H1 (cell line): ENCODE measurements around the gene PLPPR3. TPM values are rescaled to one million over a fixed set of nuclear protein-coding genes. Genes with fewer than 3 reads are reported as not detected.

ENCODE experiments used
- CTCF ChIA-PET: fragments of 300-600 bp; sonication (Branson Sonifier 250); formaldehyde crosslinking; loops from one replicate; lab custom pipeline; 2021; ENCODE audit not compliant: partially characterized antibody; lab: Charles Lee
- POLR2A ChIA-PET: fragments of 300-600 bp; sonication (Branson Sonifier 250); formaldehyde crosslinking; loops from one replicate; lab custom pipeline; 2021; ENCODE audit warnings: inconsistent platforms; ENCODE audit not compliant: partially characterized antibody; lab: Charles Lee
- DNase-seq, 2 experiments: peaks; one replicate each; pipeline versions ENCODE4 v3.0.0 to v3.0.0-alpha.2; 2010 to 2022; ENCODE audit warnings: low spot score in 2 of 2, low read depth in 1 of 2, mixed read lengths in 1 of 2
- FAIRE-seq: peaks from 2 replicates; lab custom pipeline; 2011; peaks lifted over from hg19 to GRCh38; lab: Jason Lieb, UNC
- H2AFZ ChIP-seq: 2 replicates; pipeline ENCODE4 v1.8.1; 2012; ENCODE audit warnings: low read length, inconsistent platforms
- H2AK5ac ChIP-seq: 2 replicates; pipeline ENCODE4 v1.6.1; 2013; ENCODE audit warnings: low read depth, low read length
- H2BK120ac ChIP-seq: replicated peaks from 2 replicates; pipeline ENCODE3; 2013; ENCODE audit warnings: low read depth, low read length, inconsistent platforms
- H2BK12ac ChIP-seq: 2 replicates; pipeline ENCODE4 v1.6.1; 2013; ENCODE audit warnings: low read depth, low read length
- H2BK15ac ChIP-seq: 2 replicates; pipeline ENCODE4 v1.6.1; 2013; ENCODE audit warnings: low read length
- H2BK20ac ChIP-seq: 2 replicates; pipeline ENCODE4 v1.6.1; 2013; ENCODE audit warnings: low read length
- H2BK5ac ChIP-seq: 2 replicates; pipeline ENCODE4 v1.6.1; 2013; ENCODE audit warnings: low read depth, low read length
- H3K14ac ChIP-seq: 2 replicates; pipeline ENCODE4 v1.6.1; 2013; ENCODE audit warnings: inconsistent platforms; ENCODE audit not compliant: insufficient read length
- H3K18ac ChIP-seq: 2 replicates; pipeline ENCODE4 v1.6.1; 2013; ENCODE audit warnings: low read length; ENCODE audit errors: extremely low read depth
- H3K23ac ChIP-seq: 2 replicates; pipeline ENCODE4 v1.6.1; 2013; ENCODE audit warnings: inconsistent platforms; ENCODE audit not compliant: insufficient read length
- H3K23me2 ChIP-seq: 2 replicates; pipeline ENCODE4 v1.6.1; 2013; ENCODE audit warnings: low read depth, low read length
- H3K27ac ChIP-seq: 2 replicates; pipeline ENCODE4 v1.6.1; 2011; ENCODE audit warnings: low read depth, low read length, inconsistent platforms
- H3K27me3 ChIP-seq, 4 experiments: replicated peaks in 1 of 4; 1 replicate in 1 of 4; 2 replicates in 3 of 4; pipeline versions ENCODE4 v1.6.1 to v1.8.1; 2011 to 2013; ENCODE audit warnings: low read length in 3 of 4, mild to moderate bottlenecking in 3 of 4, inconsistent platforms in 2 of 4, mixed read lengths in 2 of 4, moderate library complexity in 1 of 4; ENCODE audit not compliant: control insufficient read depth in 3 of 4, insufficient read depth in 3 of 4; ENCODE audit errors: extremely low read depth in 1 of 4
- H3K36me3 ChIP-seq, 4 experiments: 2 replicates each; pipeline versions ENCODE4 v1.6.1 to v1.8.1; 2011 to 2013; ENCODE audit warnings: mild to moderate bottlenecking in 4 of 4, low read length in 3 of 4, moderate library complexity in 2 of 4, control low read depth in 1 of 4, inconsistent platforms in 1 of 4; ENCODE audit not compliant: insufficient read depth in 4 of 4, control insufficient read depth in 2 of 4
- H3K4ac ChIP-seq: replicated peaks from 2 replicates; pipeline ENCODE3; 2013; ENCODE audit warnings: low read length, low read depth, mixed read lengths, inconsistent platforms; ENCODE audit not compliant: insufficient read length
- H3K4me1 ChIP-seq, 4 experiments: replicated peaks in 1 of 4; 1 replicate in 1 of 4; 2 replicates in 3 of 4; pipeline versions ENCODE4 v1.6.1 to v1.8.1; 2011 to 2013; ENCODE audit warnings: low read length in 3 of 4, inconsistent platforms in 2 of 4, mixed read lengths in 1 of 4; ENCODE audit not compliant: insufficient read depth in 4 of 4, control insufficient read depth in 3 of 4
- H3K4me2 ChIP-seq, 2 experiments: 2 replicates each; pipeline versions ENCODE4 v1.6.1 to v1.8.1; 2011 to 2013; ENCODE audit warnings: low read depth in 2 of 2, low read length in 2 of 2, control low read depth in 1 of 2, inconsistent platforms in 1 of 2, mild to moderate bottlenecking in 1 of 2; ENCODE audit not compliant: insufficient read depth in 1 of 2
- H3K4me3 ChIP-seq, 4 experiments: fragments of 200-600, 300-600 bp in 1 of 4; sonication (generic), shearing (Covaris generic), sonication (Bioruptor Twin) in 1 of 4; 2 replicates each; pipeline versions ENCODE4 v1.5.1 to v1.8.1; 2011 to 2016; ENCODE audit warnings: low read length in 4 of 4, low read depth in 3 of 4, control low read depth in 2 of 4, inconsistent platforms in 2 of 4, mild to moderate bottlenecking in 2 of 4, mixed read lengths in 1 of 4, moderate library complexity in 1 of 4; ENCODE audit not compliant: insufficient read depth in 2 of 4; ENCODE audit errors: extremely low read depth in 1 of 4
- H3K56ac ChIP-seq: replicated peaks from 2 replicates; pipeline ENCODE3; 2013; ENCODE audit warnings: low read depth, mild to moderate bottlenecking, mixed read lengths, low read length, inconsistent platforms; ENCODE audit not compliant: insufficient read length
- H3K79me1 ChIP-seq: 2 replicates; pipeline ENCODE4 v1.6.1; 2013; ENCODE audit warnings: low read depth, low read length, control low read depth
- H3K79me2 ChIP-seq, 2 experiments: 2 replicates each; pipeline versions ENCODE4 v1.6.1 to v1.8.1; 2012 to 2013; ENCODE audit warnings: low read length in 2 of 2, mild to moderate bottlenecking in 2 of 2, inconsistent platforms in 1 of 2; ENCODE audit not compliant: insufficient read depth in 2 of 2, control insufficient read depth in 1 of 2
- H3K9ac ChIP-seq, 4 experiments: replicated peaks in 1 of 4; 1 replicate in 1 of 4; 2 replicates in 3 of 4; pipeline versions ENCODE4 v1.6.1 to v1.8.1; 2011 to 2013; ENCODE audit warnings: low read depth in 3 of 4, low read length in 3 of 4, control low read depth in 2 of 4, mild to moderate bottlenecking in 2 of 4, moderate library complexity in 2 of 4, inconsistent platforms in 1 of 4; ENCODE audit errors: extremely low read depth in 1 of 4
- H3K9me3 ChIP-seq, 2 experiments: 2 replicates each; pipeline versions ENCODE4 v1.6.1 to v1.8.1; 2012 to 2013; ENCODE audit warnings: mild to moderate bottlenecking in 2 of 2, moderate library complexity in 2 of 2, control low read depth in 1 of 2, inconsistent platforms in 1 of 2, low read depth in 1 of 2, low read length in 1 of 2, mixed read lengths in 1 of 2; ENCODE audit not compliant: insufficient read depth in 2 of 2
- H4K20me1 ChIP-seq, 2 experiments: replicated peaks in 1 of 2; 2 replicates each; pipeline versions ENCODE3 to v1.8.1; 2011 to 2013; ENCODE audit warnings: inconsistent platforms in 2 of 2, low read length in 2 of 2, mild to moderate bottlenecking in 1 of 2; ENCODE audit not compliant: insufficient read depth in 2 of 2, control insufficient read depth in 1 of 2
- H4K5ac ChIP-seq: 2 replicates; pipeline ENCODE4 v1.6.1; 2013; ENCODE audit warnings: low read length, low read depth, mixed read lengths, inconsistent platforms; ENCODE audit not compliant: insufficient read length
- H4K8ac ChIP-seq: 2 replicates; pipeline ENCODE4 v1.8.0; 2013; ENCODE audit warnings: mild to moderate bottlenecking, moderate library complexity, low read length, inconsistent platforms; ENCODE audit not compliant: insufficient read depth; ENCODE audit errors: extremely low read depth
- H4K91ac ChIP-seq: replicated peaks from 2 replicates; pipeline ENCODE3; 2013; ENCODE audit warnings: low read length, mixed read lengths, inconsistent platforms; ENCODE audit not compliant: insufficient read length
- CBX8 ChIP-seq: fragments of 300-800, 300-1000 bp; sonication (generic); IDR thresholded peaks from 2 replicates; pipeline ENCODE4 v1.7.1; 2016; ENCODE audit warnings: low read depth, low read length, borderline replicate concordance
- CHD1 ChIP-seq: IDR thresholded peaks from 2 replicates; pipeline ENCODE4 v1.6.1; 2012; ENCODE audit warnings: low read depth, low read length, improper control_type of control experiment
- CREB1 ChIP-seq: IDR thresholded peaks from 2 replicates; pipeline ENCODE4 v1.6.1; 2012; ENCODE audit warnings: inconsistent platforms
- KDM5A ChIP-seq: fragments of 200-600 bp; IDR thresholded peaks from 2 replicates; pipeline ENCODE4 v1.7.1; 2012; ENCODE audit warnings: mild to moderate bottlenecking, low read length, inconsistent platforms, mixed read lengths
- MAFK ChIP-seq: IDR thresholded peaks from 2 replicates; pipeline ENCODE4 v1.6.1; 2012; ENCODE audit warnings: low read depth, mild to moderate bottlenecking, improper control_type of control experiment, low read length
- NANOG ChIP-seq: IDR thresholded peaks from 2 replicates; pipeline ENCODE4 v1.6.1; 2011; ENCODE audit warnings: low read length, low read depth, mild to moderate bottlenecking, inconsistent platforms; ENCODE audit not compliant: insufficient read depth, poor library complexity, severe bottlenecking
- NRF1 ChIP-seq: IDR thresholded peaks from 2 replicates; pipeline ENCODE4 v1.6.1; 2011; ENCODE audit warnings: mild to moderate bottlenecking, low read depth, low read length, improper control_type of control experiment
- POLR2A ChIP-seq, 2 experiments: IDR thresholded peaks; 1 replicate in 1 of 2; 2 replicates in 1 of 2; pipeline ENCODE4 v1.6.1; 2011; ENCODE audit warnings: low read depth in 2 of 2, low read length in 2 of 2, mild to moderate bottlenecking in 2 of 2; ENCODE audit errors: control extremely low read depth in 1 of 2
- POLR2AphosphoS5 ChIP-seq: IDR thresholded peaks from 2 replicates; pipeline ENCODE4 v1.6.1; 2011; ENCODE audit warnings: low read depth, low read length
- RXRA ChIP-seq: IDR thresholded peaks from 2 replicates; pipeline ENCODE4 v1.6.1; 2011; ENCODE audit warnings: low read depth, mild to moderate bottlenecking, low read length, moderate library complexity; ENCODE audit not compliant: insufficient read depth
- SRF ChIP-seq: IDR thresholded peaks from 2 replicates; pipeline ENCODE4 v1.6.1; 2011; ENCODE audit warnings: mild to moderate bottlenecking, low read depth, low read length, moderate library complexity
- TEAD4 ChIP-seq: IDR thresholded peaks from 2 replicates; pipeline ENCODE4 v1.6.1; 2012; ENCODE audit warnings: low read depth, low read length, inconsistent platforms, mixed read lengths
- WGBS, 2 experiments: shearing (Covaris generic) in 1 of 2; methylation state at CpG; one replicate each; pipeline versions ENCODE4 v1.1.6 to v1.1.7; 2013 to 2015; ENCODE audit warnings: low lambda C conversion rate in 2 of 2, mixed read lengths in 2 of 2, inconsistent platforms in 1 of 2, low coverage in 1 of 2, missing lambda C conversion rate in 1 of 2; ENCODE audit not compliant: insufficient replicate concordance in 2 of 2, insufficient coverage in 1 of 2, insufficient read length in 1 of 2; ENCODE audit errors: extremely low coverage in 1 of 2, missing lambda C conversion rate in 1 of 2; 5-methylcytosine and 5-hydroxymethylcytosine counted together
- polyA plus RNA-seq, 7 experiments: library from polyadenylated mRNA; depleted of rRNA in 3 of 7; stranded (reverse) in 5 of 7; unstranded in 2 of 7; fragments of >200 nt in 5 of 7; fragments of 200-250 nt in 2 of 7; gene quantifications; 1 replicate in 5 of 7; 2 replicates in 1 of 7; 4 replicates in 1 of 7; pipeline versions ENCODE4 v1.2.1 to v1.2.3, GENCODE V29; 2011 to 2013; ENCODE audit warnings: missing spikeins in 2 of 7, mixed read lengths in 2 of 7
- total RNA-seq: library from RNA; stranded (reverse); fragmentation: NEBNext Ultra II Directional; extraction: Animal tissue kit (Norgen Biotek cat#: 25700); gene quantifications from 2 replicates; pipeline ENCODE4 v1.2.1, GENCODE V29; 2021

Gene PLPPR3
- total and polyA plus RNA-seq, 2 of the 8 experiments (the other 6 are each of a cell fraction or from before 2014, with no cell fraction given) = 71.7 to 76.4 TPM

- H4K5ac ChIP-seq = no peak overlapping the region
- no peak overlapping the region for H3K56ac ChIP-seq
- H3K27ac ChIP-seq = no peak overlapping the region
- DNase-seq (no peak), FAIRE-seq (no peak)
- H2AK5ac ChIP-seq = no peak overlapping the region
- H3K4ac ChIP-seq = no peak overlapping the region
- no peak overlapping the region for H3K4me3 ChIP-seq
- no peak overlapping the region for H2BK12ac ChIP-seq
- no peaks in the 10 kb centered on the region for H3K9me3 ChIP-seq
- H3K36me3 ChIP-seq = no peaks in the 10 kb centered on the region
- no peak overlapping the region for H2AFZ ChIP-seq
- H3K4me2 ChIP-seq = no peak overlapping the region
- H3K79me1 ChIP-seq = no peaks in the 10 kb centered on the region
- 0 out of 2 replicates have a peak overlapping the region, but pooled peaks have one; percentile 51 for H4K8ac ChIP-seq
- H4K91ac ChIP-seq = no peak overlapping the region
- H3K4me1 ChIP-seq = no peaks in the 10 kb centered on the region
- no peaks in the 10 kb centered on the region for H3K27me3 ChIP-seq
- H3K23ac ChIP-seq = no peak overlapping the region
- TF ChIP-seq RXRA = no peak
- no peak for TF ChIP-seq CHD1
- TF ChIP-seq SRF = no peak
- no peak for TF ChIP-seq CREB1
- TF ChIP-seq MAFK = no peak
- no peak for TF ChIP-seq KDM5A
- TF ChIP-seq NANOG = no peak
- TF ChIP-seq POLR2AphosphoS5 = no peak
- no peak for TF ChIP-seq TEAD4
- no peak for TF ChIP-seq CBX8
- TF ChIP-seq NRF1 = no peak
- no peak for TF ChIP-seq POLR2A (IDR thresholded peaks at IDR 0.05; ENCODE audit: control extremely low read depth in 1 of 2, low read depth in 2 of 2, low read length in 2 of 2)
- H4K20me1 ChIP-seq = no peaks in the 10 kb centered on the region
- H2BK120ac ChIP-seq = no peak overlapping the region
- H3K23me2 ChIP-seq = no peaks in the 10 kb centered on the region
- H2BK20ac ChIP-seq = no peak overlapping the region
- no peak overlapping the region for H2BK5ac ChIP-seq
- WGBS, 2 experiments = 87% methylated on average over 22 of the region's 38 CpGs; no CpG with 5 or more reads in 1 of the 2 experiments
- H3K79me2 ChIP-seq = no peaks in the 10 kb centered on the region
- CTCF ChIA-PET = interaction anchor here (0.6 to 1.7 kb wide), 6 partner anchors 7 to 810 kb away, joined by 3 to 4 read pairs (median 3); no protein-coding TSS in a partner anchor
- H3K18ac ChIP-seq = no peak overlapping the region
- POLR2A ChIA-PET = interaction anchor here (1.1 to 1.8 kb wide), 3 partner anchors 12 to 19 kb away, joined by 3 to 4 read pairs (median 4); no protein-coding TSS in a partner anchor
- H2BK15ac ChIP-seq = no peak overlapping the region
- no peak overlapping the region for H3K14ac ChIP-seq
- H3K9ac ChIP-seq = no peak overlapping the region
Measured at GRCh38 chr19:831407-832369, 9.9 kb upstream of the PLPPR3 start.
